H1 (cell line): ENCODE results near the gene SLC6A6. TPM values are rescaled to one million over a fixed set of nuclear protein-coding genes. Genes with fewer than 3 reads are reported as not detected.

Experiments used
- CTCF ChIA-PET: fragments of 300-600 bp; sonication (Branson Sonifier 250); formaldehyde crosslinking; loops from one replicate; lab custom pipeline; 2021; ENCODE audit not compliant: partially characterized antibody; lab: Charles Lee
- POLR2A ChIA-PET: fragments of 300-600 bp; sonication (Branson Sonifier 250); formaldehyde crosslinking; loops from one replicate; lab custom pipeline; 2021; ENCODE audit warnings: inconsistent platforms; ENCODE audit not compliant: partially characterized antibody; lab: Charles Lee
- DNase-seq, 2 experiments: peaks; one replicate each; pipeline versions ENCODE4 v3.0.0 to v3.0.0-alpha.2; 2010 to 2022; ENCODE audit warnings: low spot score in 2 of 2, low read depth in 1 of 2, mixed read lengths in 1 of 2
- FAIRE-seq: peaks from 2 replicates; lab custom pipeline; 2011; peaks lifted over from hg19 to GRCh38; lab: Jason Lieb, UNC
- H2AFZ ChIP-seq: 2 replicates; pipeline ENCODE4 v1.8.1; 2012; ENCODE audit warnings: low read length, inconsistent platforms
- H2AK5ac ChIP-seq: 2 replicates; pipeline ENCODE4 v1.6.1; 2013; ENCODE audit warnings: low read depth, low read length
- H2BK120ac ChIP-seq: replicated peaks from 2 replicates; pipeline ENCODE3; 2013; ENCODE audit warnings: low read depth, low read length, inconsistent platforms
- H2BK12ac ChIP-seq: 2 replicates; pipeline ENCODE4 v1.6.1; 2013; ENCODE audit warnings: low read depth, low read length
- H2BK15ac ChIP-seq: 2 replicates; pipeline ENCODE4 v1.6.1; 2013; ENCODE audit warnings: low read length
- H2BK20ac ChIP-seq: 2 replicates; pipeline ENCODE4 v1.6.1; 2013; ENCODE audit warnings: low read length
- H2BK5ac ChIP-seq: 2 replicates; pipeline ENCODE4 v1.6.1; 2013; ENCODE audit warnings: low read depth, low read length
- H3K14ac ChIP-seq: 2 replicates; pipeline ENCODE4 v1.6.1; 2013; ENCODE audit warnings: inconsistent platforms; ENCODE audit not compliant: insufficient read length
- H3K18ac ChIP-seq: 2 replicates; pipeline ENCODE4 v1.6.1; 2013; ENCODE audit warnings: low read length; ENCODE audit errors: extremely low read depth
- H3K23ac ChIP-seq: 2 replicates; pipeline ENCODE4 v1.6.1; 2013; ENCODE audit warnings: inconsistent platforms; ENCODE audit not compliant: insufficient read length
- H3K23me2 ChIP-seq: 2 replicates; pipeline ENCODE4 v1.6.1; 2013; ENCODE audit warnings: low read depth, low read length
- H3K27ac ChIP-seq: 2 replicates; pipeline ENCODE4 v1.6.1; 2011; ENCODE audit warnings: low read depth, low read length, inconsistent platforms
- H3K27me3 ChIP-seq, 4 experiments: replicated peaks in 1 of 4; 1 replicate in 1 of 4; 2 replicates in 3 of 4; pipeline versions ENCODE4 v1.6.1 to v1.8.1; 2011 to 2013; ENCODE audit warnings: low read length in 3 of 4, mild to moderate bottlenecking in 3 of 4, inconsistent platforms in 2 of 4, mixed read lengths in 2 of 4, moderate library complexity in 1 of 4; ENCODE audit not compliant: control insufficient read depth in 3 of 4, insufficient read depth in 3 of 4; ENCODE audit errors: extremely low read depth in 1 of 4
- H3K36me3 ChIP-seq, 4 experiments: 2 replicates each; pipeline versions ENCODE4 v1.6.1 to v1.8.1; 2011 to 2013; ENCODE audit warnings: mild to moderate bottlenecking in 4 of 4, low read length in 3 of 4, moderate library complexity in 2 of 4, control low read depth in 1 of 4, inconsistent platforms in 1 of 4; ENCODE audit not compliant: insufficient read depth in 4 of 4, control insufficient read depth in 2 of 4
- H3K4ac ChIP-seq: replicated peaks from 2 replicates; pipeline ENCODE3; 2013; ENCODE audit warnings: low read length, low read depth, mixed read lengths, inconsistent platforms; ENCODE audit not compliant: insufficient read length
- H3K4me1 ChIP-seq, 4 experiments: replicated peaks in 1 of 4; 1 replicate in 1 of 4; 2 replicates in 3 of 4; pipeline versions ENCODE4 v1.6.1 to v1.8.1; 2011 to 2013; ENCODE audit warnings: low read length in 3 of 4, inconsistent platforms in 2 of 4, mixed read lengths in 1 of 4; ENCODE audit not compliant: insufficient read depth in 4 of 4, control insufficient read depth in 3 of 4
- H3K4me2 ChIP-seq, 2 experiments: 2 replicates each; pipeline versions ENCODE4 v1.6.1 to v1.8.1; 2011 to 2013; ENCODE audit warnings: low read depth in 2 of 2, low read length in 2 of 2, control low read depth in 1 of 2, inconsistent platforms in 1 of 2, mild to moderate bottlenecking in 1 of 2; ENCODE audit not compliant: insufficient read depth in 1 of 2
- H3K4me3 ChIP-seq, 4 experiments: fragments of 200-600, 300-600 bp in 1 of 4; sonication (generic), shearing (Covaris generic), sonication (Bioruptor Twin) in 1 of 4; 2 replicates each; pipeline versions ENCODE4 v1.5.1 to v1.8.1; 2011 to 2016; ENCODE audit warnings: low read length in 4 of 4, low read depth in 3 of 4, control low read depth in 2 of 4, inconsistent platforms in 2 of 4, mild to moderate bottlenecking in 2 of 4, mixed read lengths in 1 of 4, moderate library complexity in 1 of 4; ENCODE audit not compliant: insufficient read depth in 2 of 4; ENCODE audit errors: extremely low read depth in 1 of 4
- H3K56ac ChIP-seq: replicated peaks from 2 replicates; pipeline ENCODE3; 2013; ENCODE audit warnings: low read depth, mild to moderate bottlenecking, mixed read lengths, low read length, inconsistent platforms; ENCODE audit not compliant: insufficient read length
- H3K79me1 ChIP-seq: 2 replicates; pipeline ENCODE4 v1.6.1; 2013; ENCODE audit warnings: low read depth, low read length, control low read depth
- H3K79me2 ChIP-seq, 2 experiments: 2 replicates each; pipeline versions ENCODE4 v1.6.1 to v1.8.1; 2012 to 2013; ENCODE audit warnings: low read length in 2 of 2, mild to moderate bottlenecking in 2 of 2, inconsistent platforms in 1 of 2; ENCODE audit not compliant: insufficient read depth in 2 of 2, control insufficient read depth in 1 of 2
- H3K9ac ChIP-seq, 4 experiments: replicated peaks in 1 of 4; 1 replicate in 1 of 4; 2 replicates in 3 of 4; pipeline versions ENCODE4 v1.6.1 to v1.8.1; 2011 to 2013; ENCODE audit warnings: low read depth in 3 of 4, low read length in 3 of 4, control low read depth in 2 of 4, mild to moderate bottlenecking in 2 of 4, moderate library complexity in 2 of 4, inconsistent platforms in 1 of 4; ENCODE audit errors: extremely low read depth in 1 of 4
- H3K9me3 ChIP-seq, 2 experiments: 2 replicates each; pipeline versions ENCODE4 v1.6.1 to v1.8.1; 2012 to 2013; ENCODE audit warnings: mild to moderate bottlenecking in 2 of 2, moderate library complexity in 2 of 2, control low read depth in 1 of 2, inconsistent platforms in 1 of 2, low read depth in 1 of 2, low read length in 1 of 2, mixed read lengths in 1 of 2; ENCODE audit not compliant: insufficient read depth in 2 of 2
- H4K20me1 ChIP-seq, 2 experiments: replicated peaks in 1 of 2; 2 replicates each; pipeline versions ENCODE3 to v1.8.1; 2011 to 2013; ENCODE audit warnings: inconsistent platforms in 2 of 2, low read length in 2 of 2, mild to moderate bottlenecking in 1 of 2; ENCODE audit not compliant: insufficient read depth in 2 of 2, control insufficient read depth in 1 of 2
- H4K5ac ChIP-seq: 2 replicates; pipeline ENCODE4 v1.6.1; 2013; ENCODE audit warnings: low read length, low read depth, mixed read lengths, inconsistent platforms; ENCODE audit not compliant: insufficient read length
- H4K8ac ChIP-seq: 2 replicates; pipeline ENCODE4 v1.8.0; 2013; ENCODE audit warnings: mild to moderate bottlenecking, moderate library complexity, low read length, inconsistent platforms; ENCODE audit not compliant: insufficient read depth; ENCODE audit errors: extremely low read depth
- H4K91ac ChIP-seq: replicated peaks from 2 replicates; pipeline ENCODE3; 2013; ENCODE audit warnings: low read length, mixed read lengths, inconsistent platforms; ENCODE audit not compliant: insufficient read length
- WGBS, 2 experiments: shearing (Covaris generic) in 1 of 2; methylation state at CpG; one replicate each; pipeline versions ENCODE4 v1.1.6 to v1.1.7; 2013 to 2015; ENCODE audit warnings: low lambda C conversion rate in 2 of 2, mixed read lengths in 2 of 2, inconsistent platforms in 1 of 2, low coverage in 1 of 2, missing lambda C conversion rate in 1 of 2; ENCODE audit not compliant: insufficient replicate concordance in 2 of 2, insufficient coverage in 1 of 2, insufficient read length in 1 of 2; ENCODE audit errors: extremely low coverage in 1 of 2, missing lambda C conversion rate in 1 of 2; 5-methylcytosine and 5-hydroxymethylcytosine counted together
- polyA plus RNA-seq, 7 experiments: library from polyadenylated mRNA; depleted of rRNA in 3 of 7; stranded (reverse) in 5 of 7; unstranded in 2 of 7; fragments of >200 nt in 5 of 7; fragments of 200-250 nt in 2 of 7; gene quantifications; 1 replicate in 5 of 7; 2 replicates in 1 of 7; 4 replicates in 1 of 7; pipeline versions ENCODE4 v1.2.1 to v1.2.3, GENCODE V29; 2011 to 2013; ENCODE audit warnings: missing spikeins in 2 of 7, mixed read lengths in 2 of 7
- total RNA-seq: library from RNA; stranded (reverse); fragmentation: NEBNext Ultra II Directional; extraction: Animal tissue kit (Norgen Biotek cat#: 25700); gene quantifications from 2 replicates; pipeline ENCODE4 v1.2.1, GENCODE V29; 2021

The SLC6A6 gene
- total and polyA plus RNA-seq, 2 of the 8 experiments (the other 6 are each of a cell fraction or from before 2014, with no cell fraction given), result 66.2 to 144 TPM

GRCh38 chr3:14389166-14389606 is 13.2 kb upstream of the SLC6A6 start:
- H2BK15ac ChIP-seq, result no peak overlapping the region
- no peak overlapping the region for H3K4me2 ChIP-seq
- H3K27me3 ChIP-seq, result no peaks in the 10 kb centered on the region
- H2AFZ ChIP-seq, result no peak overlapping the region
- ChIA-PET CTCF (interaction anchor here (0.8 to 5.7 kb wide), 4 partner anchors 13 to 110 kb away, joined by 3 to 42 read pairs (median 5); no protein-coding TSS in a partner anchor), POLR2A (interaction anchor here (2.0 to 6.0 kb wide), 2 partner anchors 14 kb away, joined by 7 to 41 read pairs; partner anchors contain the start of gene SLC6A6)
- H4K5ac ChIP-seq, result no peak overlapping the region
- H3K4ac ChIP-seq, result no peak overlapping the region
- H2BK12ac ChIP-seq, result no peak overlapping the region
- no peak overlapping the region for H2BK5ac ChIP-seq
- no peaks in the 10 kb centered on the region for H3K79me1 ChIP-seq
- H4K20me1 ChIP-seq, result no peaks in the 10 kb centered on the region
- H3K9ac ChIP-seq, result no peak overlapping the region
- H3K4me3 ChIP-seq, result no peak overlapping the region
- no peaks in the 10 kb centered on the region for H3K9me3 ChIP-seq
- H2AK5ac ChIP-seq, result no peak overlapping the region
- peak overlapping the region; percentile 32; the same call in 1 of the 2 replicates for H2BK20ac ChIP-seq
- no peak overlapping the region for H3K23ac ChIP-seq
- DNase-seq (no peak), FAIRE-seq (no peak)
- H3K27ac ChIP-seq, result no peak overlapping the region
- H4K91ac ChIP-seq, result peak overlapping the region; percentile 29
- H3K56ac ChIP-seq, result no peak overlapping the region
- WGBS, 2 experiments, result 87% methylated on average over 6 of the region's 6 CpGs; no CpG with 5 or more reads in 1 of the 2 experiments
- H3K23me2 ChIP-seq, result no peaks in the 10 kb centered on the region
- no peaks in the 10 kb centered on the region for H3K36me3 ChIP-seq
- no peak overlapping the region for H3K14ac ChIP-seq
- H3K18ac ChIP-seq, result no peak overlapping the region
- H3K4me1 ChIP-seq, result peaks cover 0 to 3% (median 2%) of the 10 kb centered on the region in 4 experiments; a peak in 5 of 7 replicates
- H4K8ac ChIP-seq, result no peak overlapping the region
- H3K79me2 ChIP-seq, result no peaks in the 10 kb centered on the region
- no peak overlapping the region for H2BK120ac ChIP-seq
